GM12865 (cell line): Measurements from ENCODE around the gene NFATC2.

Source experiments
- DNase-seq: peaks from one replicate; pipeline ENCODE4 v3.0.0; 2010; ENCODE audit warnings: low read depth
- H3K4me3 ChIP-seq: 2 replicates; pipeline ENCODE4 v1.5.1; 2011; ENCODE audit warnings: mild to moderate bottlenecking, low read depth, low read length, control low read depth
- TF ChIP-seq, protein P1 (sequence below): IDR thresholded peaks from 2 replicates; pipeline ENCODE4 v1.5.1; 2011; ENCODE audit warnings: low read length, control low read depth, low read depth, inconsistent platforms; ENCODE audit not compliant: insufficient read depth; ENCODE audit errors: missing control alignments

The NFATC2 gene

DNA sequence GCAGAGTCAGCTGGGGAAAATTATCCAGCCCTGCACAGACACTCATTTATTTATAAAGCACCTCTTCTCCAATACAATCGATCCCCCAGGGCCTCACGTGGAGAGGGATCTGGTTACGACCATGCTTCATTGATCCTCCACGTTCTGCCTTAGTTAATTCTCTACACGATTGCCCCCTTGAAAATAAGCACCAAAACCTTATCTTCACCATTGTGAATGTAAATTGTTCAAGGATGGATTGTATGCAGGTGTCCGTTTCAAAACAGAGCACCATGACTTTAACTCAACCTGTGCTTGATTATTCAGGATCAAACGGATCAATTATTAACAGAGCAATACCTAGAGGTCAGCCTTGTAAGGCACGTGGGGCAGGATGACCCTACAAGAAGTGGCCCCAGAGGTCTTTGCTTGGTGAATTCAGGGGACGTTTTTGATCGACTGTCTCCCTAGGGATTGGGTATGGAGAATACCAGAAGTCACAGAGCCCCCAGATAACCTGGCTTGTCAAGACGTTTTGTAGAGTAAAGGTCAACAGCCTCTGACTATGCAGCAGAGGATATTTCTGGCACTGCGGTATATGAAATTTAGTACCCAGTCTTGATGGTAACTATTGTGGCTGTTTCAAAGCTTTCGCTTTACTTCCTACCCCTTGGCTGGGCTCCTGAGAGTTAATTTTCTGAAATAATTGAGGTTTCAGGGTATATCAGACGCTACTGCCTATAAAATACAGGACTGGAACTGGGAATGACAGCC is 112.1 kb downstream of the NFATC2 start:
- TF ChIP-seq, protein P1, sequence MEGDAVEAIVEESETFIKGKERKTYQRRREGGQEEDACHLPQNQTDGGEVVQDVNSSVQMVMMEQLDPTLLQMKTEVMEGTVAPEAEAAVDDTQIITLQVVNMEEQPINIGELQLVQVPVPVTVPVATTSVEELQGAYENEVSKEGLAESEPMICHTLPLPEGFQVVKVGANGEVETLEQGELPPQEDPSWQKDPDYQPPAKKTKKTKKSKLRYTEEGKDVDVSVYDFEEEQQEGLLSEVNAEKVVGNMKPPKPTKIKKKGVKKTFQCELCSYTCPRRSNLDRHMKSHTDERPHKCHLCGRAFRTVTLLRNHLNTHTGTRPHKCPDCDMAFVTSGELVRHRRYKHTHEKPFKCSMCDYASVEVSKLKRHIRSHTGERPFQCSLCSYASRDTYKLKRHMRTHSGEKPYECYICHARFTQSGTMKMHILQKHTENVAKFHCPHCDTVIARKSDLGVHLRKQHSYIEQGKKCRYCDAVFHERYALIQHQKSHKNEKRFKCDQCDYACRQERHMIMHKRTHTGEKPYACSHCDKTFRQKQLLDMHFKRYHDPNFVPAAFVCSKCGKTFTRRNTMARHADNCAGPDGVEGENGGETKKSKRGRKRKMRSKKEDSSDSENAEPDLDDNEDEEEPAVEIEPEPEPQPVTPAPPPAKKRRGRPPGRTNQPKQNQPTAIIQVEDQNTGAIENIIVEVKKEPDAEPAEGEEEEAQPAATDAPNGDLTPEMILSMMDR: no peak
- no peak for DNase-seq
- no peak overlapping the region for H3K4me3 ChIP-seq

DNA sequence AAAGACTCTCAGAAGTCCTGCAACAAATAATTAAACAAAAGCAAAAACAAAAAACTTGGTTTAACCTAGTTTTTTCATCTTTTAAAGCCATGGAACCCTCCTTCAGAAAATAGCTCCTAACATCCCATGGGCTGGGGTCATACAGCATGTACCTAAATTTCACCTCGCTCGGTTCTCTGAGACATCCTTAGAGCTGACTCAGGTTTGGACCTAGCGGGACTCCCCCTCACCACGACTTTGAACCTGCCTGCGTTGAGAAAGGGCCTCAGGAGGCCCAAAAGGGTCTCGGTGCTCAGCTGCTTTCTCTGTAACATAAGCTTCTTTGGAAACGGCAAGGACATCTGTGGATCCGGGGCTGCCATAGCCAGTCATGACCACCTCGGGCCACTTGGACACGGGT is 112.8 kb downstream of the NFATC2 start:
- TF ChIP-seq, protein P1: no peak

DNA sequence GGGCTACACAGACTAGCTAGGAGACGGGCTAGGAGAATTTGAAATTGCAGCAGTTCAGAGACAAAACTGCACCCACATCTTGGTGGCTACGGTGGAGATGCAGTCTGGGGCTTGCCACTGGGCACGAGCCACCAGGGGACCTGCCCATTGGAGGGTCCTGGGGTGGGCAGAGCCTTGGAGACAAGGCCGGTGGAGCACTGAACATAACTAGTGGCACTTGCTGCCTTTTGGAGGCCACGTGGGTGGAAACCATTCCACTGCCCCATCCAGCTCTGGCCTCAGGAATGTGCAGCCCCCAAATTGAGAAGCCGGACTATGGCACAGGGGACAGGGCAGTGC is 113.4 kb downstream of the NFATC2 start:
- no peak for DNase-seq
- TF ChIP-seq, protein P1: no peak

More for the DNA sequence above, 112.8 kb downstream of the NFATC2 start:
- no peak for DNase-seq
- H3K4me3 ChIP-seq: no peak overlapping the region

DNA sequence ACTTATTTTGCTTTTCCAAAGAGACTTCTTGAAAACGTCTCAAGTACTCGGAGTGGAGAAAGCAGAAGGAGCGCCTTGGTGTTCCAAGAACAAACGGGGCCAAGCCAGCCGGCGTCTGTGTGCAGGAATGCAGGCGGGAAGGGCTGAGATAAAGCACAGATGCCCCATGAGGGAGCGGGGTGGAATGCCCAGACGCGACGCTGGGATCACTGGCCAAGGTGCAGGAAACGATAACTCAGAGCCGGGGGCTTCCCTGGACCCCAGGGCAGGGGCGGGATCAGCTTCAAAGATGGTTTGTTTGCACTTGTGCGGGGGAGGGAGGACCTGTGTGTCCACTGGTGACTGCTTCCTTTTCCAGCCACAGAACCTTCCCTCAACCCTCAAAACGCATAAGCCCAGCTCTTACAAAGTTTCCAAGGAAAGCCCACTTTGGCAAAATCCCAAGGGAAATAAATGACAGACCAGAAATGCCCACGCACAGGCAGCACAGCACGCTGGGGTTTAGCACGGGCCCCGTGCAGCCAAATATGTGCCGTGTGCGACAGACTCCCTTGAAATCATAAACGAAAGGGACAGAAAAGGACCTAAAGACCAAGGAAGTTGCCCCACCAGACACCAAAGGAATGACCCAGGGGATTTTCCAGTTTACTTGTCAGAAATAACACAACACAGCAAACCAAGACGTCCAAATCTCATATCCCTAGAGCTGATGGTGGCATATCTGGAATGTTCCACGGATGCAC is 113.9 kb downstream of the NFATC2 start:
- TF ChIP-seq, protein P1: no peak
- H3K4me3 ChIP-seq: no peak overlapping the region
- no peak for DNase-seq

More for the DNA sequence above, 113.4 kb downstream of the NFATC2 start:
- H3K4me3 ChIP-seq: no peak overlapping the region

DNA sequence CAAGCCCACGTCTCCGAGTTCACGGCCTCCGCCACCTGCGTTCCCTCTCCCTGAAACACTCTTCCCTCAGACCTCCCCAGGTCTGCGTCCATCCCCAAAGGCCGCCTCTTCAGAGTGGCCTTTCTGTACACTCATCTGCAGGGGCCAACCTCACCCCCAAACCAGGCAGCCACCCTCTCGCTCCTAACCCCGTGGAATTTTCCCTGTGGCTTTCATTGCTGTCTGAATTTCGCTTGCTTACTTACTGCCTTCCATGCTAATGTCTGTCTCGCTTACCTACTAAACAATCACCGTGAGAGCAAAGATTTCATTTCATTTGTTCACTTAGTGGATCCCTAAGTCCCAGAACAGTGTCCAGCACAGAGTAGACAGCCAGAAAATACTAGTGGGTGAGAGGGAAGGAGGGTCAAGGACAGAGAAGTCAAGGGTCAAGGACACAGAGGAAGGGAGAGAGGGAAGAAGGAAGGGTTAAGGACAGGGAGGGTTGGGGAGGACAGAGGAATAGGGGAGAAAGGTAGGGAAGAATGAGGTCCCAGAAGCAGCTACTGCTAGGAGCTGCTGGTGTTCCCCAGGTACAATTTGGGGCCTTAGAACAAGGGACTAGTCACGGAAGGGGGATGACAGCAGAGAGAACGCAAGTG is 114.7 kb downstream of the NFATC2 start:
- no peak overlapping the region for H3K4me3 ChIP-seq
- TF ChIP-seq, protein P1: no peak
- DNase-seq: no peak

DNA sequence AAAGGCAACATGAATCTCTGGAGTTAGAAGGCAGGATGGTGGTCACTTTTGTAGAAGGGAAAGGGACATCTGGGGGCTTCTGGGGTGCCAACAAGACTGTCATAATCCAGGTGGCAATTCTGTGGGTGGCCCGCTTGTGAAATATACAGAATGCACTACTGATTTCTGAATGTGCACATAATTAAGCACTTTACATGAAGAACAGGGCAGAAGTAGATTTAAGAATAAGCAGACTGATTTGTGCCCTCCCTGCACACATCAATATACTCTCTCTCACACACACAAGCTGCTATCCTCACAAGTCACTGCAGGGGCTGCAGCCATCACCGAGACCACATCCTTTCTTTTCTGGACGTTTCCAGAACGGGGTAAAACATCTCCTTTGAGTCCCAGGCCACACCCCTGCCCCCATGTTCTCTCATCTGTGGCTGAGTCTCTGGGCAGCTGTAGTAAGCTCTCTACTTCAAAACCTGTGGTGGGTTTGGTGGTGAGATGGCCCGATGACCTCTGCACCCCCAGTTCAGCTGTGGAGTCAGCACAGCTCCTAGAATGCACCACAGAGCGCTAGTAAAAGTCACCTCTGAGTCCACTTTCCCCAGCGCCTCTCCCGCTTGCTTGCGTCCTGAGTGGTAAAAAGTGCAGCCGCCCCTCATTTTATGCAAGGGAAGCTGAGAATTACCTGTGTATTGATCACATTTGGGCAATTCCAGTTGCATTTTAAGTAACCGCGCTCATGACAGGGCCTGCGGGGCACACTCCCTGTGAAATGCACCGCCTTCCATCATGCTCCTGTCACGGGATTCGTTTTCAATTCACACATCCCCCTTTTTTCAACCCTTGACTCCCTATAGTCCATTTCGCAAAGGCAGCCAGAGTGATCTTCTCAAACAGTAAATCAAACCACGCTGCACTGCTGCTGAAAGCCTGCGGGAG is 115.5 kb downstream of the NFATC2 start:
- no peak overlapping the region for H3K4me3 ChIP-seq
- TF ChIP-seq, protein P1: no peak
- no peak for DNase-seq
